Activated CD4-positive, alpha-beta T cell treated with anti-CD3 and anti-CD28 coated beads for 36 hours (primary cell): Measurements from ENCODE around the gene ZNF189. TPM values are rescaled to one million over a fixed set of nuclear protein-coding genes. Genes with fewer than 3 reads are reported as not detected.

Experiments
- ATAC-seq: fragments of 200-7000 bp; cut with Tn5 transposase; one replicate; pipeline ENCODE4 v1.10.0; 2021; ENCODE audit warnings: mild to moderate bottlenecking, moderate library complexity
- CTCF ChIA-PET: fragments of 350-600 bp; sonication (Branson Sonifier 250); formaldehyde crosslinking; loops from one replicate; lab custom pipeline; 2021; ENCODE audit warnings: antibody characterized with exemption; lab: Charles Lee
- POLR2A ChIA-PET: fragments of 350-600 bp; sonication (Branson Sonifier 250); formaldehyde crosslinking; loops from one replicate; lab custom pipeline; 2021; ENCODE audit warnings: antibody characterized with exemption, inconsistent platforms; lab: Charles Lee
- DNase-seq: peaks from one replicate; pipeline ENCODE4 v3.0.0-alpha.2; 2020
- H3K27ac Mint-ChIP-seq: one replicate; pipeline ENCODE4 v1.8.0; 2021; ENCODE audit warnings: mixed read lengths
- H3K27me3 Mint-ChIP-seq: one replicate; pipeline ENCODE4 v1.8.0; 2021; ENCODE audit warnings: mixed read lengths
- H3K36me3 Mint-ChIP-seq: one replicate; pipeline ENCODE4 v1.8.0; 2021; ENCODE audit warnings: low read depth, mixed read lengths
- H3K4me1 Mint-ChIP-seq: one replicate; pipeline ENCODE4 v1.8.0; 2021; ENCODE audit warnings: mixed read lengths
- H3K4me3 Mint-ChIP-seq: one replicate; pipeline ENCODE4 v1.8.0; 2021; ENCODE audit warnings: mild to moderate bottlenecking, moderate library complexity, mixed read lengths
- H3K9me3 Mint-ChIP-seq: one replicate; pipeline ENCODE4 v1.8.0; 2021; ENCODE audit warnings: low read depth, mixed read lengths
- intact Hi-C, 2 experiments: fragments of 100-400 bp; cut with DNase I in 1 of 2; cut with micrococcal nuclease in 1 of 2; formaldehyde crosslinking; loops; one replicate each; pipeline versions ENCODE4 v1.14.2 to v1.15.1; 2022 to 2024; cut with DNase I, micrococcal nuclease
- total RNA-seq, 2 experiments: library from RNA; stranded (reverse); gene quantifications; one replicate each; pipeline ENCODE4 v1.2.3, GENCODE V29; 2021

ZNF189 gene
- total RNA-seq, 2 experiments from 2014 or later: 10.2 to 13.1 TPM

DNA sequence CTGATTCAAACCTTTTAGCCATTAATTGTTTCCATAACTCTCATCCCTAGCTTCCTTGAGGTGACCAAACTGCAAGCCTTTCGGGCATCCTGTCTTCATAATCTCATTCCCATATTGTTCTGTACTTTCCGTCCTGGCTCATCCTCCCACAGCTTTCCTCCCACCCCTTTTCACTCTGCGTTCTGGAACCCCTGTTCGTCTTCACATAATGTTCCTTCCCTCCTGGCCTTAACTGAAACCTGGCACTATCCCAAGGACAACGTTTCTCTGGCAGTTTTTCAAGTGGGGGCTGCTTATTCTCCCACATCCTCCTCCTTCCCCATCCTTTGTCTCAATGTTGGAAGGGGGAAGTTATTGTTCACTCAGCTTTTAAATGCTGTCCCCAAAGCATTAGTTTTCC lies 1.5 kb downstream of the ZNF189 start:
- Mint-ChIP-seq H3K9me3 (peaks cover 16% of the 10 kb centered on the region), H3K4me1 (peaks cover 56% of the 10 kb centered on the region), H3K27ac (peak overlapping the region; percentile 100), H3K4me3 (peak overlapping the region; percentile 94), H3K36me3 (peaks cover 83% of the 10 kb centered on the region), H3K27me3 (no peaks in the 10 kb centered on the region)
- no peak for DNase-seq
- ChIA-PET POLR2A (no interaction called here), CTCF (interaction anchor here (1.0 kb wide), 1 partner anchor 10 kb away, joined by 3 read pairs; no protein-coding TSS in a partner anchor)
- intact Hi-C loops: loop anchor here in 1 of 2 experiments (5.0 kb wide), 1 partner anchor 1578 kb away; the partner anchor contains the start of gene NR4A3
- ATAC-seq: no peak

DNA sequence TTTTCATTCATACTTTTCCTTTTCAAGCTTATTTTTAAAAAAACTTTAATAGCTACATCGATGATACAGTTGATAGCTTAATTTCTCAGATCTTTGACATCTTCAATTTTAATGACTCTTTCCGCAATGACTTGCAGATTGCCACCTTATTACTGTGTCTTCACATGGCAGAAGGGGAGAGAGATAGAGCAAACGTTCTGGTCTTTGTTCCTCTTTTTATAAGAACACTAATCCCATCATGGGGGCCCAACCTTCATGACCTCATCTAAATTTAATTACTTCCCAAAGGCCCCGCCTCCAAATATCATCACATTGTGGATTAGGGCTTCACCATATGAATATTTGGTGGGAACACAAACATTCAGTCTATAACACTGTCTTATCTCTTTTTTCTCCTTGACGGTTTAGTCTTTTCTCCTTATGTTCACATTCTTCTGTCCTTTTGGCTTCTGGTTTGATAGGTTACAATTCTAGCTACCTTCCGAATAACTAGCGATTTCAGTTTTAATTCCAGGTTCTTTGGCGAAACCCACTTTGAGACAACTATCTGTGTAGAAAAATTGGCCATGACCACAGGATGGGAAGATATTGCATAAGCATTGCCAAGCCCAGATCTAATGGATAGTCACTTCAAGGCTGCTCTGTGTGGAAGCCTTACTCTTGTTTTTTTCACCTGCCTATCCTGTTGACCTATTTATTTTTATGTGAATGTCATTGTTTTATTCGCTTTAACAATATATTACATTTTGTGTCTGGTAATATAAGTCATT lies 5.0 kb downstream of the ZNF189 start:
- H3K36me3 Mint-ChIP-seq: peaks cover 91% of the 10 kb centered on the region
- DNase-seq (no peak), ATAC-seq (no peak)
- H3K9me3 Mint-ChIP-seq: peaks cover 42% of the 10 kb centered on the region
- ChIA-PET CTCF (interaction anchor here (0.6 kb wide), 1 partner anchor 1120 kb away, joined by 3 read pairs; no protein-coding TSS in a partner anchor), POLR2A (interaction anchor here (0.8 kb wide), 1 partner anchor 9 kb away, joined by 3 read pairs; no protein-coding TSS in a partner anchor)
- H3K27ac Mint-ChIP-seq: no peak overlapping the region
- H3K27me3 Mint-ChIP-seq: no peaks in the 10 kb centered on the region
- peaks cover 34% of the 10 kb centered on the region for H3K4me1 Mint-ChIP-seq
- no peak overlapping the region for H3K4me3 Mint-ChIP-seq
- intact Hi-C loops: loop anchor here in 1 of 2 experiments (5.0 kb wide), 1 partner anchor 1581 kb away; the partner anchor contains the start of gene NR4A3

DNA sequence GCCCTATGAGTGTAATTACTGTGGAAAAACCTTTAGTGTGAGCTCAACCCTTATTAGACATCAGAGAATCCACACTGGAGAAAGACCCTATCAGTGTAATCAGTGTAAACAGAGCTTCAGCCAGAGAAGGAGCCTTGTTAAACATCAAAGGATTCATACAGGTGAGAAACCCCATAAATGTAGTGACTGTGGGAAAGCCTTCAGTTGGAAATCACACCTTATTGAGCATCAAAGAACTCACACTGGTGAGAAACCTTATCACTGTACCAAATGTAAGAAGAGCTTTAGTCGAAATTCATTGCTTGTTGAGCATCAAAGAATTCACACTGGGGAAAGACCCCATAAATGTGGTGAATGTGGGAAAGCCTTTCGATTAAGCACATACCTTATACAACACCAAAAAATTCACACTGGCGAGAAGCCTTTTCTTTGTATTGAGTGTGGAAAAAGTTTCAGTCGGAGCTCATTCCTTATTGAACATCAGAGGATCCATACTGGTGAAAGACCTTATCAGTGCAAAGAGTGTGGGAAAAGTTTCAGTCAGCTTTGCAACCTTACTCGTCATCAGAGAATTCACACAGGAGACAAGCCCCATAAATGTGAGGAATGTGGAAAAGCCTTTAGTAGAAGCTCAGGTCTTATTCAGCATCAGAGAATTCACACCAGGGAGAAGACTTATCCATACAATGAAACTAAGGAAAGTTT lies 9.9 kb downstream of the ZNF189 start:
- intact Hi-C loops: no loop called here
- H3K4me3 Mint-ChIP-seq: no peak overlapping the region
- ChIA-PET CTCF (interaction anchor here (0.7 to 1.5 kb wide), 6 partner anchors 10 to 712 kb away, joined by 3 to 4 read pairs (median 3); partner anchors contain the start of genes RNF20 and ZNF189), POLR2A (interaction anchor here (1.5 kb wide), 1 partner anchor 10 kb away, joined by 4 read pairs; the partner anchor contains the start of genes MRPL50 and ZNF189)
- ATAC-seq (no peak), DNase-seq (no peak)
- H3K27ac Mint-ChIP-seq: no peak overlapping the region
- H3K27me3 Mint-ChIP-seq: no peaks in the 10 kb centered on the region
- peaks cover 75% of the 10 kb centered on the region for H3K9me3 Mint-ChIP-seq
- peaks cover 85% of the 10 kb centered on the region for H3K36me3 Mint-ChIP-seq
- H3K4me1 Mint-ChIP-seq: no peaks in the 10 kb centered on the region

DNA sequence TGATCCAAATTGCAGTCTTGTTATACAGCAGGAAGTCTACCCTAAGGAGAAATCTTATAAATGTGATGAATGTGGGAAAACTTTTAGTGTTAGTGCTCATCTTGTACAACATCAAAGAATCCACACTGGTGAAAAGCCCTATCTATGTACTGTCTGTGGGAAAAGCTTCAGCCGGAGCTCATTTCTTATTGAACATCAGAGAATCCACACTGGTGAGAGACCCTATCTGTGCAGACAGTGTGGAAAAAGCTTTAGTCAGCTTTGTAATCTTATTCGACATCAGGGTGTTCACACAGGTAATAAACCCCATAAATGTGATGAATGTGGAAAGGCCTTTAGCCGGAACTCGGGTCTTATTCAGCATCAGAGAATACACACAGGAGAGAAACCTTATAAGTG lies 10.4 kb downstream of the ZNF189 start:
- ChIA-PET CTCF (interaction anchor here (0.7 to 1.5 kb wide), 6 partner anchors 10 to 711 kb away, joined by 3 to 4 read pairs (median 3); partner anchors contain the start of genes RNF20 and ZNF189), POLR2A (interaction anchor here (1.5 kb wide), 1 partner anchor 11 kb away, joined by 4 read pairs; the partner anchor contains the start of genes MRPL50 and ZNF189)
- Mint-ChIP-seq H3K9me3 (peaks cover 76% of the 10 kb centered on the region), H3K36me3 (peaks cover 83% of the 10 kb centered on the region), H3K27me3 (no peaks in the 10 kb centered on the region), H3K27ac (no peak overlapping the region), H3K4me1 (no peaks in the 10 kb centered on the region), H3K4me3 (no peak overlapping the region)
- intact Hi-C loops: no loop called here
- ATAC-seq (no peak), DNase-seq (no peak)

DNA sequence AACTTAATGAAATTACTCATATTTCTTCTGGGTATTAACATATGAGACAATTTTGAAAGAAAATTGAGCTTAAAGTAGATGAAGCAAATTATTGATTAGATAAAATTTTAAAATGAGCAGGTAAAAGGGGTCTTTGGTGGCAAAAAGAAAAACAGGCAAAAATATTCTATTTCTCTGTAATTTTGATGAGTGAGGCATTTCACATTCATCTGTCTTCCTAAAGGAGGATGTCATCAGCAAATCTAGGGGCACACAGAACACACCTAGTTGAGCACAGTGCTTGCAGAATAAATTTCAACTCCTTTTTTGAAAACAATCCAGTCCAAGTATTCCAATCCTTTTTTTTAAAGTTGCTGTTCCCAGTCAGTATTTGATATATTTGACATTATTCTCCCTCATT lies 16.2 kb downstream of the ZNF189 start:
- ATAC-seq: no peak
- ChIA-PET CTCF (no interaction called here), POLR2A (no interaction called here)
- Mint-ChIP-seq H3K4me1 (no peaks in the 10 kb centered on the region), H3K4me3 (no peak overlapping the region), H3K27ac (no peak overlapping the region), H3K27me3 (no peaks in the 10 kb centered on the region), H3K36me3 (peaks cover 42% of the 10 kb centered on the region), H3K9me3 (peaks cover 67% of the 10 kb centered on the region)
- no peak for DNase-seq
- intact Hi-C loops: no loop called here

DNA sequence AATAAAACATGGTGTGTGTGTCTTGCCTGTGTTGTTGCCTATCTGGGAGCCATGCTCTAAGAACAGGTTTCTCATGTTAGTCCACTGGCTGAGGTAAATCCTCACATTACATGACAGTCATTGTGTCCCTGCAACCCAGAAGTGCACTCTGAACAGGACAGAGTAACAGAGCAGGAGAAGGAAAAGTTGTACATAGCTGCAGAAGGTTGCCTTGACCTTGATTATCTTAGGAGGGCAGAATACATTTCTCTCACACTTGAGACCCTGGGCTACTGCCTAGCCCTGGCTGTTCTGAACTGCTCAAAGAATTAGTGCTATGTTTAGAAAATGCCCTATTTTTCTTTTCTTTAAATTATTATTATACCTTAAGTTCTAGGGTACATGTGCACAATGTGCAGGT lies 16.9 kb downstream of the ZNF189 start:
- DNase-seq (no peak), ATAC-seq (no peak)
- Mint-ChIP-seq H3K36me3 (peaks cover 38% of the 10 kb centered on the region), H3K4me1 (no peaks in the 10 kb centered on the region), H3K27ac (no peak overlapping the region), H3K4me3 (no peak overlapping the region), H3K9me3 (peaks cover 61% of the 10 kb centered on the region), H3K27me3 (no peaks in the 10 kb centered on the region)
- ChIA-PET POLR2A (no interaction called here), CTCF (no interaction called here)
- intact Hi-C loops: no loop called here

DNA sequence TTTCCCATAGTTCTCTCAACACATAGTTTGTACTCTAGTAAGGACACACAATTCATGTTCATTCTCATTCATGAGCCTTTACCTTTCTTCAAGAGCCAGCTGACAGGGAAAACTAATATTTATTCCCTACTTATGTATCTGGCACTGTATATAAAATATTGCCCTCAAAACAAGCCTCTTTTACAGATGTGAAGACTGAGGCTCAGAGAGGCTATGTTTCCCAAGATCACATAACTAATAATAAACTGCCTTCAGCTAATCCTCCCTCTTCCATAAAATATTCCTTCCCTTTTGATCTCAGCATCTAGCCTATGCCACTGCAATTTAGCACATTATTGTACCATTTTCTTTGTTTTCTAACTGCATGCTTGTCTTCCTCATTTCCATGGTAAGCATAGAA lies 18.7 kb downstream of the ZNF189 start:
- Mint-ChIP-seq H3K27me3 (no peaks in the 10 kb centered on the region), H3K4me3 (no peak overlapping the region), H3K36me3 (peaks cover 28% of the 10 kb centered on the region), H3K4me1 (no peaks in the 10 kb centered on the region), H3K27ac (no peak overlapping the region), H3K9me3 (peaks cover 54% of the 10 kb centered on the region)
- ATAC-seq (no peak), DNase-seq (no peak)
- ChIA-PET POLR2A (no interaction called here), CTCF (no interaction called here)
- intact Hi-C loops: no loop called here

DNA sequence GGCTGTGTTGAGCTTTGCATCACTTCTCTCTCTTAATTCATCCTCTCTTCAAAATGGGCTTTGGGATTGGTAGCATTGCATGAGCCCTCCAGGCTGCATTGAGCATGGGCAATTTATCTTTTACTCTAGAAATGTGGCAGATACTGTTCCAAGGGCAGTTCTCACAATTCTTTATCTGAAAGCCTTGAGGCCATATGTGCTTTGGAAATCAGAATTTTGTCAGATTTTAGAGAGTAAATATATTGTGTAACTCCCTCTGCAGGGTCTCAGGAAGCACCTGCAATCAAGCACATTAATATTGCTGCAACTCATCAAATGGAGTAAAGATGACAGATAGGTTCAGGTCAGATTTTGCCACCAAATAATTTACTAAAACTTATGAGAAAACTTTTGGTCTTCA lies 19.3 kb downstream of the ZNF189 start:
- DNase-seq (no peak), ATAC-seq (no peak)
- Mint-ChIP-seq H3K4me3 (no peak overlapping the region), H3K9me3 (peaks cover 51% of the 10 kb centered on the region), H3K4me1 (no peaks in the 10 kb centered on the region), H3K27me3 (no peaks in the 10 kb centered on the region), H3K36me3 (peaks cover 23% of the 10 kb centered on the region), H3K27ac (no peak overlapping the region)
- POLR2A ChIA-PET: no interaction called here
- intact Hi-C loops: no loop called here
- CTCF ChIA-PET: no interaction called here

DNA sequence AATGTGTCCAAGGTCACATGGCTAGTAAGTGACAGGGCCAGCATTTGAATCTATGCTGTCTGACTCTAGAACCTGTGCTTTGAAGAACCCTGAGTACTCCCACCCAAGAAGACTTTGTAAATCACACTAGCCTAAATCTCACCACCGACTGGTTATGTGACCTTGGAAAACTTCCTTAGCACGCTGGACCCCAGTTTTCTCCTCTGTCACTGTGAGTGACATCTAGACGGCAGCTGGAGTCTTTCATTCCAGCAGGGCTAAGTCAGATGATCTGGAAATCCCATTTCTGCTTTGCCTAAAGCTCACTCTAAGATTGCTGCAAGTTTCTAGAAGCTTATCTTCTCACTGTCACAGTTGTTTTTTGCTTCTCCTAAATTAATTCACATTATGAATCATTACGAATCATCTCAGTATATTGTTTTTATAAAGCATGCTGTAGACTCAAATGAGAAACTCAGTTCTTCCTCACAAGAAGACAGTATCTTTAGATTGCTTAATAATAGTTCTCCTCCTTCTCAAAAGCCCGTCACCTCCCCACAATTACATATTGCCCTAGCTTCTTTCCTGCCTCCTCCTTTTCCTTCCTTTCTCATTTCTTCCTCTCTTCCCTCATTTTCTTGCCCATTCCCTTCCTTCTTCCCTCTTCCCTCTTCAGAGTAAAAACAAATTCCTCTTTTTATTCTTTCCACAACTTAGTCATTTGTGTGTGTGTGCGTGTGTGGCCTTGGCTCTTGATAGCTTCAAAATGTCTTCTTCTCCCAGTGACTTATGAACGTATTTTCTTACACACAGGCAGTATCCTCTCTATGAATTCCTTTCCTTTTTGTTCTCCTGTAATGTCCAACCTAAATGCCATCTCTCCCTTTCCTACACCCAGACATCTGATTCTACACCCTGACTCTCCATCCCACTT lies 20.1 kb downstream of the ZNF189 start:
- Mint-ChIP-seq H3K4me3 (no peak overlapping the region), H3K4me1 (no peaks in the 10 kb centered on the region), H3K36me3 (peaks cover 17% of the 10 kb centered on the region), H3K9me3 (peaks cover 50% of the 10 kb centered on the region), H3K27ac (no peak overlapping the region), H3K27me3 (peaks cover 2% of the 10 kb centered on the region)
- ATAC-seq: no peak
- POLR2A ChIA-PET: no interaction called here
- DNase-seq: no peak
- CTCF ChIA-PET: no interaction called here
- intact Hi-C loops: no loop called here

DNA sequence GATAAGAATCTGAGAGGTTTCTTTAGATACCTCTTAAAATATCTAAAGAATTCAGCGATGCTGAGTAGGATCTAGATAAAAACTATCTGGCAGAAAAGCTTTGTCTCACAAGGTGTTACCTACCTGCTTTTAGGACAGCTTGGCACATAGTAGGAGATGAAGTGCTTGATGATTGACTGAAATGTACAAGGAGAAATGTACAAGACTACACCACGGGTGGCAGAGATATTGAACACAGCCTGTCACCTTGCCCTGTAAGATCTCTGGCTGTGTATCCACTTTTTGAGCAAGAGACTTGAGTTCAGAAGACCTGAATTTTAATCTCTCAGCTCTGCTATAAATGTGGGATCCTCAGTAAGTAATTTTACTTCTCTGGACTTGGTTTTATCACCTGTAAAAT lies 21.2 kb downstream of the ZNF189 start:
- POLR2A ChIA-PET: no interaction called here
- intact Hi-C loops: no loop called here

DNA sequence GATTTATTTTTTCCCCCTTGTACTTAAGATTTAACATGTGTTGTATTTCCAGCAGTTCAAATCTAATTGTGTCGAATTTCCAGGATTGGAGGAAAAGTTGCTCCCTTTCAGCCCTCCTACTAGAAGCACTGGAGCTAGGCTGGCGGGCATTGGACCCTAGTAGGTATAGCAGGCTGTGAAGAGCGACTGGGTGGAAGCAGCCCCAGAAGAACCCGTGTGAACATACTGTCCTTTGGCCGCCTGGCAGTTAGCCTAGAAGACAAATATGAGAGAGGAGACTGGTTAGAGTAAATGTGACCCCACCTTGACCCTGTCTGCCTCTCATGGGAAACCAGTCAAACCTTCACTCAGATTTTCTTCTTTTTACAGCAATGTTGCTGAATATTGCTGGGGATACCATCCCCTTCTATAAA lies 23.0 kb downstream of the ZNF189 start:
- Mint-ChIP-seq H3K27ac (no peak overlapping the region), H3K4me1 (no peaks in the 10 kb centered on the region), H3K9me3 (peaks cover 41% of the 10 kb centered on the region), H3K36me3 (peaks cover 7% of the 10 kb centered on the region), H3K27me3 (peaks cover 5% of the 10 kb centered on the region), H3K4me3 (no peak overlapping the region)
- ATAC-seq (no peak), DNase-seq (no peak)
- ChIA-PET POLR2A (no interaction called here), CTCF (interaction anchor here (0.6 kb wide), 1 partner anchor 1018 kb away, joined by 3 read pairs; no protein-coding TSS in a partner anchor)
- intact Hi-C loops: no loop called here

More for the DNA sequence above, 21.2 kb downstream of the ZNF189 start:
- Mint-ChIP-seq H3K9me3 (peaks cover 48% of the 10 kb centered on the region), H3K27ac (no peak overlapping the region), H3K36me3 (peaks cover 12% of the 10 kb centered on the region), H3K27me3 (peaks cover 5% of the 10 kb centered on the region), H3K4me1 (no peaks in the 10 kb centered on the region), H3K4me3 (no peak overlapping the region)
- DNase-seq: no peak
- CTCF ChIA-PET: no interaction called here
- ATAC-seq: no peak
